G401.6 (cell line): ENCODE results near the gene KCNMA1.

Experiments
- FAIRE-seq: peaks from 2 replicates; lab custom pipeline; 2012; peaks lifted over from hg19 to GRCh38; lab: Jason Lieb, UNC

The KCNMA1 gene

GRCh38 chr10:76922666-76923065 lies 714.9 kb downstream of the KCNMA1 start:
- no peak for FAIRE-seq

GRCh38 chr10:76921383-76922010 lies 716.1 kb downstream of the KCNMA1 start:
- no peak for FAIRE-seq

GRCh38 chr10:76920581-76920980 lies 717.0 kb downstream of the KCNMA1 start:
- no peak for FAIRE-seq

- FAIRE-seq = no peak
Observed at GRCh38 chr10:76918106-76918505, 719.5 kb downstream of the KCNMA1 start.

GRCh38 chr10:76917071-76917470 lies 720.5 kb downstream of the KCNMA1 start:
- no peak for FAIRE-seq

GRCh38 chr10:76916536-76916935 lies 721.1 kb downstream of the KCNMA1 start:
- no peak for FAIRE-seq

- no peak for FAIRE-seq
Observed at GRCh38 chr10:76915316-76915715, 722.3 kb downstream of the KCNMA1 start.

GRCh38 chr10:76911184-76911583 lies 726.4 kb downstream of the KCNMA1 start:
- no peak for FAIRE-seq

GRCh38 chr10:76910184-76910962 lies 727.2 kb downstream of the KCNMA1 start:
- FAIRE-seq = no peak

GRCh38 chr10:76906256-76906655 lies 731.4 kb downstream of the KCNMA1 start:
- FAIRE-seq = no peak

- FAIRE-seq = no peak
Observed at GRCh38 chr10:76905251-76905650, 732.4 kb downstream of the KCNMA1 start.

GRCh38 chr10:76903387-76903945 lies 734.1 kb downstream of the KCNMA1 start:
- no peak for FAIRE-seq

- no peak for FAIRE-seq
Observed at GRCh38 chr10:76902949-76903348, 734.7 kb downstream of the KCNMA1 start.

GRCh38 chr10:76901701-76902100 lies 735.9 kb downstream of the KCNMA1 start:
- FAIRE-seq = no peak

- no peak for FAIRE-seq
Observed at GRCh38 chr10:76899490-76899889, 738.1 kb downstream of the KCNMA1 start.

GRCh38 chr10:76892766-76893479 lies 744.7 kb downstream of the KCNMA1 start:
- no peak for FAIRE-seq

- no peak for FAIRE-seq
Observed at GRCh38 chr10:76887223-76888010, 750.2 kb downstream of the KCNMA1 start.

- FAIRE-seq = no peak
Observed at GRCh38 chr10:76885816-76886215, 751.8 kb downstream of the KCNMA1 start.

- no peak for FAIRE-seq
Observed at GRCh38 chr10:76884673-76885275, 752.8 kb downstream of the KCNMA1 start.

- FAIRE-seq = no peak
Observed at GRCh38 chr10:76883596-76883995, 754.0 kb downstream of the KCNMA1 start.

GRCh38 chr10:76882796-76883195 lies 754.8 kb downstream of the KCNMA1 start:
- no peak for FAIRE-seq

- no peak for FAIRE-seq
Observed at GRCh38 chr10:76882245-76882644, 755.4 kb downstream of the KCNMA1 start.
